ENCODE measurements around the gene ZNF763.
"Not testable (repeated sequence)": the region's sequence is repeated elsewhere in the genome, so short reads cannot be mapped to it uniquely, and the experiment has no call there.

Gene ZNF763

DNA sequence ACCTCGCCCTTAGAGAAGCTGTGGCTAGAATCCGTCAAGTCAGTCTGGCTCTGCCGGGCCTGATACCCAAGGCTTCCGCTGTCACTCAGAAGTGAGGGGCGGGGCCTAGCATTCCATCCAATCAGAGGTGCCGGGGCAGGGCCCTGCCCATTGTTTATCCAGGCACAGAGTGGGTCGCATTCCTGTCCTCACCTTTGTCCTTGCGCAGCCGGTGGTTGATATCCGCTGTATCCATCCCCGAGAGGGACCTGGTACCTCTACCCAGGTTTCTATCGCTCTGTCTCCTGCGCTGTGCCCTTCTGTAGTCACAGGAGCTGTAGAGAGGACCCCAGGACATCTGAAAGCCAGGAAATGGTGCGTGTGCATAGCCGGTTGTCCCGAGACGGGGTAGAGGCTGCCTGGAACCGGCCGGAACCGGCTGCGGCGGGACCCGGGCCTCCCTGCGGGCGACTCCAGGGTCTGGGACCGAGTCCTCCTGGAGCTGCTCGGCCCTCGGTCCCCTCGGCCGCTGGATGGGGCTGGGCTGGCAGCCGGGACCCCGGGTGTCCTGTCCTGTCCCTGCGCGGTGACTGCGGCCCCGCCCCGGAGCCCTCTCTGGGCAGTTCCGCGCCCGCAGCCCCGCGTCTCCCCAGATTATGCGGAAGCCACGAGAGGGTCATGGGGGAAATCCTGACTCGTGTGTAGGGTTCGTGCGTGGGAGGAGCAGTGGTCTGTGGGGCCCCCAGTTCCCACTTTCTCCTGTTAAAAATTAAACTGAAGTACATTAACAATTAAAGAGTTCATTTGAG lies at the start of gene ZNF763:
Gene ZNF763 (plus strand): TSS at position 183 of the 788 bp plus-strand sequence. CDS start 169 bp downstream, at position 352.
- Mint-ChIP-seq H3K36me3 (no peaks in the 10 kb centered on the region), H3K4me1 (ENCODE audit: low read depth) (peaks cover 27% of the 10 kb centered on the region), H3K27me3 (no peaks in the 10 kb centered on the region), H3K4me3 (peak within 1 kb of the TSS; percentile 91), H3K27ac (peak within 1 kb of the TSS; percentile 86), H3K9me3 (ENCODE audit: low read depth) (no peaks in the 10 kb centered on the region)

- peaks cover 30% of the 10 kb centered on the region for H3K4me1 Mint-ChIP-seq (ENCODE audit: low read depth)
- no peaks in the 10 kb centered on the region for H3K27me3 Mint-ChIP-seq
- no peaks in the 10 kb centered on the region for H3K9me3 Mint-ChIP-seq (ENCODE audit: low read depth)
- H3K36me3 Mint-ChIP-seq, result no peaks in the 10 kb centered on the region
- H3K4me3 Mint-ChIP-seq, result no peak overlapping the region
- H3K27ac Mint-ChIP-seq, result no peak overlapping the region
Observed at GRCh38 chr19:11921852-11922495, 42.9 kb upstream of the ZNF763 start.

- peaks cover 45% of the 10 kb centered on the region for H3K4me1 Mint-ChIP-seq (ENCODE audit: low read depth)
- H3K36me3 Mint-ChIP-seq, result peaks cover under 1% of the 10 kb centered on the region
- H3K27me3 Mint-ChIP-seq, result no peaks in the 10 kb centered on the region
Observed at GRCh38 chr19:11924886-11925650, 39.8 kb upstream of the ZNF763 start, which contains the start of gene ZNF700. Gene ZNF700 (plus strand): TSS chr19:11925107. CDS start chr19:11925211, 104 bp downstream.

DNA sequence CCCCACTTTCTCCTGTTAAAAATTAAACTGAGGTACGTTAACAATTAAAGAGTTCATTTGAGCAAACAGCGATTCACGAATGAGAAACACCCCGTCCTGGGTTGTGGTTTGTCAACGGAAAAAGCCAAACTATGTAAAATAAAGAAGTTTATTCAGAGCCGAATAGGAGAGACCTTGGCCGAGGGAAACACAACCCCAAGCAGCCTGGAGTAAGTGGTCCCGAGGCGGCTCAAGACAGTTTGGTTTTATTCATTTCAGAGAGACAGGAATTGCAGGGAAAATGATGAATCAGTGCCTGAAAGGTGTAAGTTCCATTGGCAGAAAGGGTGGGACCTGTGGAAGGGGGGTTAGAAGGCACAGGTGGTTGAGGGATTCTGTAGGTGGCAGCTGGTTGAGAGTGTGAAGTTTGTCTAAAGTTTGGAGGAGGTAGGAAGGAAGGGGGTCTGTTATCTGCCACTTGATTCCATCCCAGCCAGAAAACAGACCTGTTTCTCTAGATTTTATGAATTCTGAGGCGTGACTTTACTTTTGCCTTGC lies 39.1 kb upstream of the ZNF763 start:
- not testable (repeated sequence) for H3K9me3 Mint-ChIP-seq (ENCODE audit: low read depth); H3K27me3 Mint-ChIP-seq; H3K36me3 Mint-ChIP-seq
- H3K27ac Mint-ChIP-seq, result peak overlapping the region; percentile 90
- H3K4me1 Mint-ChIP-seq (ENCODE audit: low read depth), result peaks cover 51% of the 10 kb centered on the region
- H3K4me3 Mint-ChIP-seq, result peak overlapping the region; percentile 90

More at GRCh38 chr19:11924886-11925650, 39.8 kb upstream of the ZNF763 start, which contains the start of gene ZNF700:
- Mint-ChIP-seq H3K9me3 (ENCODE audit: low read depth) (no peaks in the 10 kb centered on the region), H3K27ac (peak within 1 kb of the TSS; percentile 99), H3K4me3 (peak within 1 kb of the TSS; percentile 99)

DNA sequence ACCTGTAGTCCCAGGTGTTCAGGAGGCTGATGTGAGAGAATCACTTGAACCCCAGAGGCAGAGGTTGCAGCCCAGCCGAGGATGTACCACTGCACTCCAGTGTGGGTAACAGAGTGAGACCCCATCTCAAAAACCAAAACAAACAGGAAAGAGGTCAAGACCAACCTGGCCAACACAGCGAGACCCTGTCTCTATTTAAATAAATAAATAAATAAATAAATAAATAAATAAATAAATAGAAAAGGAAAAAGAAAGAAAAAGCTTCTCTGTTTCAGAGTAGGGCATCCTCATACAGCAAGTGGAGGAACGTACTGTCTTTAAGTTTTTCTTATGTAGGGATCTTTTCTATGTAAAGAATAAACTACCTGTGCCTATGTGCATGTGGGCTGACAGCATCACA lies 37.6 kb upstream of the ZNF763 start:
- peak overlapping the region; percentile 27 for H3K4me3 Mint-ChIP-seq
- no peaks in the 10 kb centered on the region for H3K9me3 Mint-ChIP-seq (ENCODE audit: low read depth)
- H3K27ac Mint-ChIP-seq, result peak overlapping the region; percentile 46
- peaks cover 5% of the 10 kb centered on the region for H3K36me3 Mint-ChIP-seq
- peaks cover 62% of the 10 kb centered on the region for H3K4me1 Mint-ChIP-seq (ENCODE audit: low read depth)
- H3K27me3 Mint-ChIP-seq, result no peaks in the 10 kb centered on the region

GRCh38 chr19:11931051-11931450 lies 33.8 kb upstream of the ZNF763 start:
- Mint-ChIP-seq H3K4me3 (no peak overlapping the region), H3K9me3 (ENCODE audit: low read depth) (no peaks in the 10 kb centered on the region), H3K4me1 (ENCODE audit: low read depth) (peaks cover 45% of the 10 kb centered on the region), H3K27ac (no peak overlapping the region), H3K36me3 (peaks cover 17% of the 10 kb centered on the region), H3K27me3 (no peaks in the 10 kb centered on the region)

- Mint-ChIP-seq H3K27ac (no peak overlapping the region), H3K9me3 (ENCODE audit: low read depth) (no peaks in the 10 kb centered on the region), H3K27me3 (no peaks in the 10 kb centered on the region), H3K4me3 (no peak overlapping the region), H3K4me1 (ENCODE audit: low read depth) (peaks cover 41% of the 10 kb centered on the region), H3K36me3 (peaks cover 21% of the 10 kb centered on the region)
Observed at GRCh38 chr19:11931513-11931912, 33.3 kb upstream of the ZNF763 start.

DNA sequence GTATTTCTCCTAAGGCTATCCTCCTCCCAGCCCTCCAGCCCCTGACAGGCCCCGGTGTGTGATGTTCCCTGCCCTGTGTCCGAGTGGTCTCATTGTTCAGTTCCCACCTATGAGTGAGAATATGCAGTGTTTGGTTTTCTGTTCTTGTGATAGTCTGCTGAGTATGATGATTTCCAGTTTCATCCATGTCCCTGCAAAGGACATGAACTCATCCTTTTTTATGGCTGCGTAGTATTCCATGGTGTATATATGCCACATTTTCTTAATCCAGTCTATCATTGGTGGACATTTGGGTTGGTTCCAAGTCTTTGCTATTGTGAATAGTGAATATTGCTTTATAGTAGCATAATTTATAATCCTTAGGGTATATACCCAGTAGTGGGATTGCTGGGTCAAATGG lies 29.0 kb upstream of the ZNF763 start:
- H3K27me3 Mint-ChIP-seq; H3K27ac Mint-ChIP-seq; H3K4me3 Mint-ChIP-seq; H3K9me3 Mint-ChIP-seq (ENCODE audit: low read depth): not testable (repeated sequence)
- H3K36me3 Mint-ChIP-seq, result peaks cover 41% of the 10 kb centered on the region
- H3K4me1 Mint-ChIP-seq (ENCODE audit: low read depth), result peaks cover 19% of the 10 kb centered on the region

DNA sequence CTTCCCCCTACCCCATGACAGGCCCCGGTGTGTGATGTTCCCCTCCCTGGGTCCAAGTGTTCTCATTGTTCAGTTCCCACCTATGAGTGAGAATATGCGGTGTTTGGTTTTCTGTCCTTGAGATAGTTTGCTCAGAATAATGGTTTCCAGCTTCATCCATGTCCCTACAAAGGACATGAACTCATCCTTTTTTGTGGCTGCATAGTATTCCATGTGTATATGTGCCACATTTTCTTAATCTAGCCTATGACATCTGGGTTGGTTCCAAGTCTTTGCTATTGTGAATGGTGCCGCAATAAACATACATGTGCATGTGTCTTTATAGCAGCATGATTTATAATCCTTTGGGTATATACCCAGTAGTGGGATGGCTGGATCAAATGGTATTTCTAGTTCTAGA lies 26.5 kb upstream of the ZNF763 start:
- not testable (repeated sequence) for H3K4me1 Mint-ChIP-seq (ENCODE audit: low read depth); H3K4me3 Mint-ChIP-seq; H3K27me3 Mint-ChIP-seq; H3K27ac Mint-ChIP-seq
- Mint-ChIP-seq H3K36me3 (peaks cover 52% of the 10 kb centered on the region), H3K9me3 (ENCODE audit: low read depth) (peaks cover 15% of the 10 kb centered on the region)

DNA sequence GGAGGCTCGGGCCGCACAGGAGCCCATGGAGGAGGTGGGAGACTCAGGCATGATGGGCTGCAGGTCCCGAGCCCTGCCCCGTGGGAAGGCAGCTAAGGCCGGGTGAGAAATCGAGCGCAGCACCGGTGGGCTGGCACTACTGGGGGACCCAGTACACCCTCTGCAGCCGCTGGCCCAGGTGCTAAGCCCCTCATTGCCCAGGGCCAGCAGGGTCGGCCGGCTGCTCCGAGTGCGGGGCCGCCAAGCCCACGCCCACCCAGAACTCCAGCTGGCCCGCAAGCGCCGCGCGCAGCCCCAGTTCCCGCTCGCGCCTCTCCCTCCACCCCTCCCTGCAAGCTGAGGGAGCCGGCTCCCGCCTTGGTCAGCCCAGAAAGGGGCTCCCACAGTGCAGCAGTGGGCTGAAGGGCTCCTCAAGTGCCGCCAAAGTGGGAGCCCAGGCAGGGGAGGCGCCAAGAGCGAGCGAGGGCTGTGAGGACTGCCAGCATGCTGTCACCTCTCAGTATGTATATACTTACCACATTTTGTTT lies 23.4 kb upstream of the ZNF763 start:
- Mint-ChIP-seq H3K9me3 (ENCODE audit: low read depth) (peaks cover 16% of the 10 kb centered on the region), H3K36me3 (peaks cover 57% of the 10 kb centered on the region)
- not testable (repeated sequence) for H3K4me1 Mint-ChIP-seq (ENCODE audit: low read depth); H3K27ac Mint-ChIP-seq; H3K4me3 Mint-ChIP-seq; H3K27me3 Mint-ChIP-seq

DNA sequence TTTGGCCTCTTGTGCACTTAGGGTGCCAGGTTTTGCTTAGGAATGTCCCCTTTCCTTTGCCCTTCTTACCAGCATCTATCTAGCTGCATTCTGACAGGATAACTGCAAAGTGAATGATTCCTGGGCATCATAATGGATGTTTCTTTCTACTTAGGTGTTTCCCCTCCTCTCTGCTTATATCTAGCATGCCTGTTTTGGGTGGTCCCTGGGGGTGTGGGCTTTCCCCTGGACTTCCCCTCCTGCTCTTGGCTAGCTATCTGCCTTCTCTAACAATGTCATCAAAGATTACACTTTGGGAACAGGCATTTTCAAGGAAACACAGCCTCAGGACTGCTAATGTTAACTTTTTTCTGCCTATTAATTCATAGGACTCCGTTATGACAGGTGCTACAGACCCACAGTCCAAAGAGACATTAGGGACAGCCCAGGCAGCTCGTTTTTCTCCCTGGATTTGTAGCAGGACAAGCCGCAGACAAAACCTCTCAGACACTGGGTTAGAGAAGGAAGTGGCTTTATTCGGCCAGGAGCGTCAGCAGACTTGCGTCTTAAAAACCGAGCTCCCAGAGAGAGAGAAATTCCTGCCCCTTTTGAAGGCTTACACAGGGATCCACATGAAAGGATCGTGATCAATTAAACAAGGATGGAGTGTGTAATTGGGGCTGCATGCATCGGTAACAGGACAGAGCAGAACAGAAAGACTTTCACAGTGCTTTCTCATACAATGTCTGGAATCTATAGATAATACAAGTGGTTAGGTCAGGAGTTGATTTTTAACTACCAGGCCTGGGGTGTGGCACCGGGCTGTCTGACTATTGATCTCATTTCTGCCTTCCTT lies 22.6 kb upstream of the ZNF763 start:
- no peak overlapping the region for H3K27ac Mint-ChIP-seq
- H3K4me1 Mint-ChIP-seq (ENCODE audit: low read depth), result peaks cover 2% of the 10 kb centered on the region
- H3K9me3 Mint-ChIP-seq (ENCODE audit: low read depth), result peaks cover 13% of the 10 kb centered on the region
- H3K36me3 Mint-ChIP-seq, result peaks cover 54% of the 10 kb centered on the region
- no peak overlapping the region for H3K4me3 Mint-ChIP-seq
- no peaks in the 10 kb centered on the region for H3K27me3 Mint-ChIP-seq

DNA sequence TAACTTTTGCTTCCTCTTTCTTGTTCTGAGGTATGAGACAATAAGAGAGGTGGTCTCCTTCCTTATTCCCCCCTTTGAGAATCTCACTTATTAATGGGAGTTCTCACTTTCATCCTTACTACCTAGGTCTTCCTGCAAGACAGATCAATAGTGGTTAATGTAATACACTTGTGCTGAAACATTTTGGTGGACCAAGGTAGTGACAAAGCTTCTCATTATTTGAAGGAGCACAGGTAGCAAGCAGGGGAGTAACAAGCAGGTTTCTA lies 22.1 kb upstream of the ZNF763 start:
- H3K9me3 Mint-ChIP-seq (ENCODE audit: low read depth), result peaks cover 13% of the 10 kb centered on the region
- no peaks in the 10 kb centered on the region for H3K27me3 Mint-ChIP-seq
- H3K4me1 Mint-ChIP-seq (ENCODE audit: low read depth), result peaks cover 2% of the 10 kb centered on the region
- no peak overlapping the region for H3K27ac Mint-ChIP-seq
- H3K4me3 Mint-ChIP-seq, result no peak overlapping the region
- H3K36me3 Mint-ChIP-seq, result peaks cover 57% of the 10 kb centered on the region

DNA sequence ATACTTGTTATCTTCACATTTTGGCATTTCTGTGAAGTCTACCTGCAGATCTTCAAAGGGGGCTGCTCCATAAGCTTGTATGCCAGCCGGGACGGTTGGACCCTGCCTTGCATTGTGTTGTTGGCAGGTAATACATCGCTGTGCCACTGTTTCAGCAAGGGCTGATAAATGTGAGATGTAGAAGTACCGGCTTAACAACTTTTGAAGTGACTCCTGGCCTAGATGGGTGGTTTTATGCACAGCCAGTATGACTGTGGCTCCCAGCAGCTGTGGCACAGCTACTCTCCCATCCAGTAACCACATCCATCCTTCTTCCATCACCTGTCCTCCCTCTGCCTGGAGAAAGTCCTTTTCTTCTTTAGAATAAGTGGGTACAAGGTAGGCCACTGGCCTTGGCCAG lies 20.2 kb upstream of the ZNF763 start:
- no peak overlapping the region for H3K27ac Mint-ChIP-seq
- H3K27me3 Mint-ChIP-seq, result no peaks in the 10 kb centered on the region
- H3K36me3 Mint-ChIP-seq, result peaks cover 66% of the 10 kb centered on the region
- H3K4me1 Mint-ChIP-seq (ENCODE audit: low read depth), result no peaks in the 10 kb centered on the region
- no peak overlapping the region for H3K4me3 Mint-ChIP-seq
- peaks cover 24% of the 10 kb centered on the region for H3K9me3 Mint-ChIP-seq (ENCODE audit: low read depth)

DNA sequence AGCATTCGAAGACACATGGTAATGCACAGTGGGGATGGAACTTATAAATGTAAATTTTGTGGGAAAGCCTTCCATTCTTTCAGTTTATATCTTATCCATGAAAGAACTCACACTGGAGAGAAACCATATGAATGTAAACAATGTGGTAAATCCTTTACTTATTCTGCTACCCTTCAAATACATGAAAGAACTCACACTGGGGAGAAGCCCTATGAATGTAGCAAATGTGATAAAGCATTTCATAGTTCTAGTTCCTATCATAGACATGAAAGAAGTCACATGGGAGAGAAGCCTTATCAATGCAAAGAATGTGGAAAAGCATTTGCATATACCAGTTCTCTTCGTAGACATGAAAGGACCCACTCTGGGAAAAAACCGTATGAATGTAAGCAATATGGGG lies 16.2 kb upstream of the ZNF763 start:
- Mint-ChIP-seq H3K27ac (no peak overlapping the region), H3K27me3 (no peaks in the 10 kb centered on the region), H3K36me3 (peaks cover 62% of the 10 kb centered on the region), H3K9me3 (ENCODE audit: low read depth) (peaks cover 26% of the 10 kb centered on the region), H3K4me1 (ENCODE audit: low read depth) (no peaks in the 10 kb centered on the region), H3K4me3 (no peak overlapping the region)

Data from activated naive CD8-positive, alpha-beta T cell (primary cell).